ENCODE data around the gene SAXO1.

Gene SAXO1

GRCh38 chr9:18890372-18890771 lies 142.6 kb downstream of the SAXO1 start:
- no peak for TF ChIP-seq CTCF (conservative IDR thresholded peaks at IDR 0.05; ENCODE audit: low read depth, low read length)
- Histone ChIP-seq H2AFZ (ENCODE audit: low read depth) (no peak overlapping the region), H3K27ac (no peak overlapping the region), H3K4me3 (IDR thresholded peaks at IDR 0.05; ENCODE audit: insufficient read depth, low read depth, low read length) (no peak overlapping the region), H3K9ac (no peak overlapping the region), H3K36me3 (ENCODE audit: insufficient read depth) (no peaks in the 10 kb centered on the region), H3K4me2 (no peak overlapping the region; the same call in 1 of the 2 replicates), H4K20me1 (ENCODE audit: insufficient read depth) (no peaks in the 10 kb centered on the region), H3K27me3 (ENCODE audit: insufficient read depth, low read depth) (no peaks in the 10 kb centered on the region), H3K4me1 (ENCODE audit: low read depth, poor library complexity, severe bottlenecking) (peaks cover 9% of the 10 kb centered on the region), H3K79me2 (ENCODE audit: insufficient read depth, low read depth) (no peaks in the 10 kb centered on the region)

GRCh38 chr9:18889550-18889949 lies 143.5 kb downstream of the SAXO1 start:
- Histone ChIP-seq H2AFZ (ENCODE audit: low read depth) (no peak overlapping the region), H3K36me3 (ENCODE audit: insufficient read depth) (no peaks in the 10 kb centered on the region)

GRCh38 chr9:18888290-18888689 lies 144.7 kb downstream of the SAXO1 start:
- H2AFZ ChIP-seq (ENCODE audit: low read depth) = no peak overlapping the region
- H3K27me3 ChIP-seq (ENCODE audit: insufficient read depth, low read depth) = no peaks in the 10 kb centered on the region
- H3K4me1 ChIP-seq (ENCODE audit: low read depth, poor library complexity, severe bottlenecking) = peaks cover 9% of the 10 kb centered on the region
- TF ChIP-seq CTCF (conservative IDR thresholded peaks at IDR 0.05; ENCODE audit: low read depth, low read length) = no peak
- no peak overlapping the region for H3K4me2 ChIP-seq
- H4K20me1 ChIP-seq (ENCODE audit: insufficient read depth) = no peaks in the 10 kb centered on the region
- H3K79me2 ChIP-seq (ENCODE audit: insufficient read depth, low read depth) = no peaks in the 10 kb centered on the region
- no peak overlapping the region for H3K4me3 ChIP-seq (IDR thresholded peaks at IDR 0.05; ENCODE audit: insufficient read depth, low read depth, low read length)
- H3K36me3 ChIP-seq (ENCODE audit: insufficient read depth) = no peaks in the 10 kb centered on the region
- no peak overlapping the region for H3K27ac ChIP-seq
- no peak overlapping the region for H3K9ac ChIP-seq

More at GRCh38 chr9:18889550-18889949, 143.5 kb downstream of the SAXO1 start:
- no peak overlapping the region for H3K9ac ChIP-seq
- H3K4me3 ChIP-seq (IDR thresholded peaks at IDR 0.05; ENCODE audit: insufficient read depth, low read depth, low read length) = no peak overlapping the region
- H3K27me3 ChIP-seq (ENCODE audit: insufficient read depth, low read depth) = no peaks in the 10 kb centered on the region
- no peaks in the 10 kb centered on the region for H4K20me1 ChIP-seq (ENCODE audit: insufficient read depth)
- H3K4me1 ChIP-seq (ENCODE audit: low read depth, poor library complexity, severe bottlenecking) = peaks cover 9% of the 10 kb centered on the region
- no peak overlapping the region for H3K4me2 ChIP-seq
- H3K27ac ChIP-seq = no peak overlapping the region
- no peaks in the 10 kb centered on the region for H3K79me2 ChIP-seq (ENCODE audit: insufficient read depth, low read depth)
- TF ChIP-seq CTCF (conservative IDR thresholded peaks at IDR 0.05; ENCODE audit: low read depth, low read length) = no peak

- H4K20me1 ChIP-seq (ENCODE audit: insufficient read depth) = no peaks in the 10 kb centered on the region
- no peak overlapping the region for H3K9ac ChIP-seq
- no peak overlapping the region for H3K4me2 ChIP-seq
- H3K79me2 ChIP-seq (ENCODE audit: insufficient read depth, low read depth) = no peaks in the 10 kb centered on the region
- H3K4me1 ChIP-seq (ENCODE audit: low read depth, poor library complexity, severe bottlenecking) = peaks cover 9% of the 10 kb centered on the region
- H3K36me3 ChIP-seq (ENCODE audit: insufficient read depth) = no peaks in the 10 kb centered on the region
- no peak overlapping the region for H3K4me3 ChIP-seq (IDR thresholded peaks at IDR 0.05; ENCODE audit: insufficient read depth, low read depth, low read length)
- no peak overlapping the region for H2AFZ ChIP-seq (ENCODE audit: low read depth)
- H3K27ac ChIP-seq = no peak overlapping the region
- no peak for TF ChIP-seq CTCF (conservative IDR thresholded peaks at IDR 0.05; ENCODE audit: low read depth, low read length)
- H3K27me3 ChIP-seq (ENCODE audit: insufficient read depth, low read depth) = no peaks in the 10 kb centered on the region
Measured at GRCh38 chr9:18887546-18887945, 145.5 kb downstream of the SAXO1 start.

All from KMS-11 (cell line).